ENCODE measurements around the gene UVRAG.

DNA sequence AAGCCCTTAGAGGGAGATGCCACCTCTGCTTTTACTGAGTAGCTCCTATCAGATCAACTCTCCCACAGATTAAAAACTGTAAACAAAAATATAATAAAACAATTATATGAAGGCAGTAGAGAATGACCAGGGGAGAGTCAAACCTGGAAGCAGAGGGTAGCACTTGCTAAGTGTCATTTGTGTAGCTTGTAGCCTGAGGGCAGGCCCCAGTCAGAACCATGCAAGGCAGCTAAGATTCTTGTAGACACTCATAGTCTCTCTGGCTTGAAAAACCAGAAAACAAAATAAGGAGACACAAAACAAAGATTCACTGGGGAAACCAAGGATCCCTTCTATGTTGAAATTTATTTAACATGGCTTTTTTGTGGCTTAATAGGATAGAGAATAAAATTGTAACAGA lies 280.9 kb downstream of the UVRAG start:
- no peak for TF ChIP-seq RFX5 (IDR thresholded peaks at IDR 0.05; ENCODE audit: low read depth, low read length)
- TF ChIP-seq CTCF (conservative IDR thresholded peaks at IDR 0.05; ENCODE audit: low read depth, low read length), result no peak
- TF ChIP-seq USF2 (IDR thresholded peaks at IDR 0.05; ENCODE audit: low read depth, low read length), result no peak
- no peak for TF ChIP-seq POLR2A (IDR thresholded peaks at IDR 0.05; ENCODE audit: low read depth, low read length)
- TF ChIP-seq RAD21 (IDR thresholded peaks at IDR 0.05; ENCODE audit: low read length), result no peak
- TF ChIP-seq RCOR1 (IDR thresholded peaks at IDR 0.05; ENCODE audit: insufficient replicate concordance, low read length), result no peak
- TF ChIP-seq CEBPB (IDR thresholded peaks at IDR 0.05; ENCODE audit: low read depth, low read length), result no peak
- no peak for TF ChIP-seq MAFK (IDR thresholded peaks at IDR 0.05; ENCODE audit: low read depth, low read length)
- TF ChIP-seq, protein P1, sequence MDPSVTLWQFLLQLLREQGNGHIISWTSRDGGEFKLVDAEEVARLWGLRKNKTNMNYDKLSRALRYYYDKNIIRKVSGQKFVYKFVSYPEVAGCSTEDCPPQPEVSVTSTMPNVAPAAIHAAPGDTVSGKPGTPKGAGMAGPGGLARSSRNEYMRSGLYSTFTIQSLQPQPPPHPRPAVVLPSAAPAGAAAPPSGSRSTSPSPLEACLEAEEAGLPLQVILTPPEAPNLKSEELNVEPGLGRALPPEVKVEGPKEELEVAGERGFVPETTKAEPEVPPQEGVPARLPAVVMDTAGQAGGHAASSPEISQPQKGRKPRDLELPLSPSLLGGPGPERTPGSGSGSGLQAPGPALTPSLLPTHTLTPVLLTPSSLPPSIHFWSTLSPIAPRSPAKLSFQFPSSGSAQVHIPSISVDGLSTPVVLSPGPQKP (IDR thresholded peaks at IDR 0.05; ENCODE audit: borderline replicate concordance, low read depth, low read length), result no peak
- no peak for TF ChIP-seq BHLHE40 (IDR thresholded peaks at IDR 0.05; ENCODE audit: low read depth, low read length)
- no peak for TF ChIP-seq MAZ (IDR thresholded peaks at IDR 0.05; ENCODE audit: borderline replicate concordance, low read depth, low read length)

Measured in IMR-90 (cell line).